Measurements from ENCODE around the gene PDPK1.

PDPK1 gene

DNA sequence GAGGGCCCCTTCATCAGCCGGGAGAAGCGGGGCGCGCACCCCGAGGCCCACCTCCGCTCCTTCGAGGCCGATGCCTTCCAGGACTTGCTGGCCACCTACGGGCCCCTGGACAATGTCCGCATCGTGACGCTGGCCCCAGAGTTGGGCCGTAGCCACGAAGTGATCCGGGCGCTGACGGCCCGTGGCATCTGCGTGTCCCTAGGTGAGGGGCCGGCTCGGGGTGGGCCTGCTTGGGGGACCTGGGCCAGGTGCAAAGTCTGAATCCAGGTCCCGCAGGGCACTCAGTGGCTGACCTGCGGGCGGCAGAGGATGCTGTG, 10.1 kb upstream of the PDPK1 start:
- Histone ChIP-seq H3K4me3 (replicated peaks; ENCODE audit: insufficient read depth, low read length) (no peak overlapping the region), H3K27ac (replicated peaks) (no peak overlapping the region), H3K27me3 (ENCODE audit: insufficient read depth, poor library complexity, severe bottlenecking) (no peaks in the 10 kb centered on the region)
- TF ChIP-seq SPI1 (IDR thresholded peaks at IDR 0.05; ENCODE audit: borderline replicate concordance, low read depth) = no peak
- no peak for TF ChIP-seq POLR2AphosphoS5 (IDR thresholded peaks at IDR 0.05; ENCODE audit: low read depth)
- no peak for TF ChIP-seq GABPA (IDR thresholded peaks at IDR 0.05; ENCODE audit: low read depth)
- TF ChIP-seq, protein P1, sequence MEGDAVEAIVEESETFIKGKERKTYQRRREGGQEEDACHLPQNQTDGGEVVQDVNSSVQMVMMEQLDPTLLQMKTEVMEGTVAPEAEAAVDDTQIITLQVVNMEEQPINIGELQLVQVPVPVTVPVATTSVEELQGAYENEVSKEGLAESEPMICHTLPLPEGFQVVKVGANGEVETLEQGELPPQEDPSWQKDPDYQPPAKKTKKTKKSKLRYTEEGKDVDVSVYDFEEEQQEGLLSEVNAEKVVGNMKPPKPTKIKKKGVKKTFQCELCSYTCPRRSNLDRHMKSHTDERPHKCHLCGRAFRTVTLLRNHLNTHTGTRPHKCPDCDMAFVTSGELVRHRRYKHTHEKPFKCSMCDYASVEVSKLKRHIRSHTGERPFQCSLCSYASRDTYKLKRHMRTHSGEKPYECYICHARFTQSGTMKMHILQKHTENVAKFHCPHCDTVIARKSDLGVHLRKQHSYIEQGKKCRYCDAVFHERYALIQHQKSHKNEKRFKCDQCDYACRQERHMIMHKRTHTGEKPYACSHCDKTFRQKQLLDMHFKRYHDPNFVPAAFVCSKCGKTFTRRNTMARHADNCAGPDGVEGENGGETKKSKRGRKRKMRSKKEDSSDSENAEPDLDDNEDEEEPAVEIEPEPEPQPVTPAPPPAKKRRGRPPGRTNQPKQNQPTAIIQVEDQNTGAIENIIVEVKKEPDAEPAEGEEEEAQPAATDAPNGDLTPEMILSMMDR (IDR thresholded peaks at IDR 0.05; ENCODE audit: insufficient read depth, low read length) = no peak
- TF ChIP-seq, protein P2, sequence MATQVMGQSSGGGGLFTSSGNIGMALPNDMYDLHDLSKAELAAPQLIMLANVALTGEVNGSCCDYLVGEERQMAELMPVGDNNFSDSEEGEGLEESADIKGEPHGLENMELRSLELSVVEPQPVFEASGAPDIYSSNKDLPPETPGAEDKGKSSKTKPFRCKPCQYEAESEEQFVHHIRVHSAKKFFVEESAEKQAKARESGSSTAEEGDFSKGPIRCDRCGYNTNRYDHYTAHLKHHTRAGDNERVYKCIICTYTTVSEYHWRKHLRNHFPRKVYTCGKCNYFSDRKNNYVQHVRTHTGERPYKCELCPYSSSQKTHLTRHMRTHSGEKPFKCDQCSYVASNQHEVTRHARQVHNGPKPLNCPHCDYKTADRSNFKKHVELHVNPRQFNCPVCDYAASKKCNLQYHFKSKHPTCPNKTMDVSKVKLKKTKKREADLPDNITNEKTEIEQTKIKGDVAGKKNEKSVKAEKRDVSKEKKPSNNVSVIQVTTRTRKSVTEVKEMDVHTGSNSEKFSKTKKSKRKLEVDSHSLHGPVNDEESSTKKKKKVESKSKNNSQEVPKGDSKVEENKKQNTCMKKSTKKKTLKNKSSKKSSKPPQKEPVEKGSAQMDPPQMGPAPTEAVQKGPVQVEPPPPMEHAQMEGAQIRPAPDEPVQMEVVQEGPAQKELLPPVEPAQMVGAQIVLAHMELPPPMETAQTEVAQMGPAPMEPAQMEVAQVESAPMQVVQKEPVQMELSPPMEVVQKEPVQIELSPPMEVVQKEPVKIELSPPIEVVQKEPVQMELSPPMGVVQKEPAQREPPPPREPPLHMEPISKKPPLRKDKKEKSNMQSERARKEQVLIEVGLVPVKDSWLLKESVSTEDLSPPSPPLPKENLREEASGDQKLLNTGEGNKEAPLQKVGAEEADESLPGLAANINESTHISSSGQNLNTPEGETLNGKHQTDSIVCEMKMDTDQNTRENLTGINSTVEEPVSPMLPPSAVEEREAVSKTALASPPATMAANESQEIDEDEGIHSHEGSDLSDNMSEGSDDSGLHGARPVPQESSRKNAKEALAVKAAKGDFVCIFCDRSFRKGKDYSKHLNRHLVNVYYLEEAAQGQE (IDR thresholded peaks at IDR 0.05; ENCODE audit: insufficient replicate concordance, low read depth) = no peak
- no peak for DNase-seq (ENCODE audit: low read depth in 1 of 2, low spot score in 1 of 2)

DNA sequence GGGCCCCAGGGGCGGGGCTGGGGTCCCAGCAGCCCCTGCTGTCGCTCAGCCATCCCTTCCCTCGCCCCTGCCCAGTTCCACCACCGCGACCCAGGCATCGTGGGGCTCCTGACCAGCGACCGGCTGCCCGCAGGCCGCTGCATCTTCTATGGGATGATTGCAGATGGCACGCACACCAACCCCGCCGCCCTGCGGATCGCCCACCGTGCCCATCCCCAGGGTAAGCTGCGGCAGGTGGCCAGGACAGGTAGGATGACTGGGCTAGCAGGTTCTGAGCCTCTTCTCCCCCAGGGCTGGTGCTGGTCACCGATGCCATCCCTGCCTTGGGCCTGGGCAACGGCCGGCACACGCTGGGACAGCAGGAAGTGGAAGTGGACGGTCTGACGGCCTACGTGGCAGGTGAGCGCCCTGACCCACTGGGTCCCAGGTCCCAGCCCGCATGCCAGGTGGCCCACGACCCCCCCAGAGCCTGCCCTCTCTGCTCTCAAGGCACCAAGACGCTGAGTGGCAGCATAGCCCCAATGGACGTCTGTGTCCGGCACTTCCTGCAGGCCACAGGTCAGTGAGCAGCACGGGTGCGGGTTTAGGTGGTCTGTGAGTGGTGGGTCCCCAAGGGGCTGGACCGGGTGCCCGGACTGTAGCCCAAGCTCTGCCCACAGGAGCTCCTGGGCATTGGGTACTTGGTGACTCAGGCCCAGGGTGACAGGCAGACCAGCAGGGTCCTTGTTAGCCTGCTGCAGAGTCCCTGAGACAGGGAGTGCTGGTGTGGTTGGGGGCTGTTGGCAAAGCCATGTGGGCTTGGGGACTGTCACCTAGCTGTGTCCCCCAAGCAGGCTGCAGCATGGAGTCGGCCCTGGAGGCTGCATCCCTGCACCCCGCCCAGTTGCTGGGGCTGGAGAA, 9.4 kb upstream of the PDPK1 start:
- H3K27ac ChIP-seq (replicated peaks) = no peak overlapping the region
- no peaks in the 10 kb centered on the region for H3K27me3 ChIP-seq (ENCODE audit: insufficient read depth, poor library complexity, severe bottlenecking)
- TF ChIP-seq, protein P2 (IDR thresholded peaks at IDR 0.05; ENCODE audit: insufficient replicate concordance, low read depth) = no peak
- TF ChIP-seq SPI1 (IDR thresholded peaks at IDR 0.05; ENCODE audit: borderline replicate concordance, low read depth) (no peak), POLR2AphosphoS5 (IDR thresholded peaks at IDR 0.05; ENCODE audit: low read depth) (no peak), GABPA (IDR thresholded peaks at IDR 0.05; ENCODE audit: low read depth) (no peak)
- TF ChIP-seq, protein P1 (IDR thresholded peaks at IDR 0.05; ENCODE audit: insufficient read depth, low read length) = no peak
- no peak overlapping the region for H3K4me3 ChIP-seq (replicated peaks; ENCODE audit: insufficient read depth, low read length)
- DNase-seq (ENCODE audit: low read depth in 1 of 2, low spot score in 1 of 2) = no peak

DNA sequence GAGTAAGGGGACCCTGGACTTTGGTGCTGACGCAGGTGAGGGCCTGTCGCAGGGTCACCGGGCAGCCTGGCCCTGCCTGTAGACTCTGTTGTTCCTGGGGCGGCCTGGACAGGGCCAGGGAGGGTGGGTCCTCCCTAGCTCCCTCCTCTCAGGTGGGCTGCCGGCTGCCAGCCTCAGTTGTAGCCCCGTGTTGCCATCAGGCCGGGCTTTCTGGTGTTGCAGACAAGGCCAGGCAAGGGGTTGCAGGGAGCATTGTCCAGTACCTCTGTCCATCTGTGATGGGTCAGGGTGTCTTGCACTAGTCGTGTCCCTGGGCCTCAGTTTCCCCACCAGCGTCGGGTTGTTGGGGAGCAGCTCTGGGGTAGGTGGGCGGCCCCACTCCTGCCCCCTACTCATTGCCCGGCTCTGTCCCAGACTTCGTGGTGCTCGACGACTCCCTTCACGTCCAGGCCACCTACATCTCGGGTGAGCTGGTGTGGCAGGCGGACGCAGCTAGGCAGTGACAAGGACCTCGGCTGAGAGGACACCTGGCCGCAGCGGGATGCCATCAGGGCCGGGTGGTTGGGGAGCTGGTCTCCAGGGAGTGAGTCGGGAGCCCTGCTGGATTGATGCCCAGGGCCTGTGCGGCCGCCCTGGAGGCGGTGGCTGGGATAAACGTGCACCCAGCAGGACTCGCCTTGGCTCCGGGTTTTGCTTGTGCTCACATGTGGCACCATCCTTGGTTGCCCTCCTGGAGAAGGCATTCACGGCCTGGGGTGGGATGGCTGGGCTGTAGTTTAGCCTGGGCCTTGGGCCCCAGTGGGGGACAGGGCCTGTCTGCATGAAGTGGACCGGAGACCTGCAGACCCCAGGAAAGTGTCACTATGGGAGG, 8.5 kb upstream of the PDPK1 start:
- Histone ChIP-seq H3K27me3 (ENCODE audit: insufficient read depth, poor library complexity, severe bottlenecking) (no peaks in the 10 kb centered on the region), H3K27ac (replicated peaks) (no peak overlapping the region), H3K4me3 (replicated peaks; ENCODE audit: insufficient read depth, low read length) (no peak overlapping the region)
- TF ChIP-seq, protein P2 (IDR thresholded peaks at IDR 0.05; ENCODE audit: insufficient replicate concordance, low read depth) = no peak
- TF ChIP-seq, protein P1 (IDR thresholded peaks at IDR 0.05; ENCODE audit: insufficient read depth, low read length) = no peak
- TF ChIP-seq SPI1 (IDR thresholded peaks at IDR 0.05; ENCODE audit: borderline replicate concordance, low read depth) (no peak), GABPA (IDR thresholded peaks at IDR 0.05; ENCODE audit: low read depth) (no peak), POLR2AphosphoS5 (IDR thresholded peaks at IDR 0.05; ENCODE audit: low read depth) (no peak)
- DNase-seq (ENCODE audit: low read depth in 1 of 2, low spot score in 1 of 2) = no peak
